Nephron progenitor cell (in vitro differentiated cells): Measurements from ENCODE around the gene LGALS3BP.

Experiments used
- DNase-seq: peaks from one replicate; pipeline ENCODE4 v3.0.0; 2021
- H3K27ac Mint-ChIP-seq: 2 replicates; pipeline ENCODE4 v1.8.0; 2021; ENCODE audit warnings: mild to moderate bottlenecking, moderate library complexity, mixed read lengths
- H3K27me3 Mint-ChIP-seq: 2 replicates; pipeline ENCODE4 v1.8.0; 2021; ENCODE audit warnings: mild to moderate bottlenecking, low read depth, mixed read lengths; ENCODE audit not compliant: poor library complexity
- H3K36me3 Mint-ChIP-seq: 2 replicates; pipeline ENCODE4 v1.8.0; 2021; ENCODE audit warnings: low read depth, mixed read lengths
- H3K4me1 Mint-ChIP-seq: 2 replicates; pipeline ENCODE4 v1.8.0; 2021; ENCODE audit warnings: mixed read lengths
- H3K4me3 Mint-ChIP-seq: 2 replicates; pipeline ENCODE4 v1.8.0; 2021; ENCODE audit warnings: mild to moderate bottlenecking, moderate library complexity, mixed read lengths
- H3K9me3 Mint-ChIP-seq: 2 replicates; pipeline ENCODE4 v1.8.0; 2021; ENCODE audit warnings: mild to moderate bottlenecking, moderate library complexity, mixed read lengths
- CTCF ChIP-seq: fragments of 200-600 bp; sonication (generic); IDR thresholded peaks from 2 replicates; pipeline ENCODE4 v1.5.0; 2021; ENCODE audit warnings: antibody characterized with exemption

The LGALS3BP gene

GRCh38 chr17:78996781-78997201, 17.1 kb upstream of the LGALS3BP start:
- Mint-ChIP-seq H3K27me3 (peaks cover 5% of the 10 kb centered on the region), H3K9me3 (no peaks in the 10 kb centered on the region), H3K27ac (peak overlapping the region; percentile 96), H3K4me1 (peaks cover 26% of the 10 kb centered on the region), H3K36me3 (peaks cover 47% of the 10 kb centered on the region), H3K4me3 (no peak overlapping the region)
- TF ChIP-seq CTCF, result no peak
- no peak for DNase-seq

- peaks cover 5% of the 10 kb centered on the region for H3K27me3 Mint-ChIP-seq
- H3K27ac Mint-ChIP-seq, result peak overlapping the region; percentile 42
- no peaks in the 10 kb centered on the region for H3K9me3 Mint-ChIP-seq
- no peak for DNase-seq
- no peak for TF ChIP-seq CTCF
- no peak overlapping the region for H3K4me3 Mint-ChIP-seq
- H3K4me1 Mint-ChIP-seq, result peaks cover 24% of the 10 kb centered on the region
- H3K36me3 Mint-ChIP-seq, result peaks cover 54% of the 10 kb centered on the region
Measured at GRCh38 chr17:78995761-78996451, 16.2 kb upstream of the LGALS3BP start.

- H3K4me1 Mint-ChIP-seq, result peaks cover 24% of the 10 kb centered on the region
Measured at GRCh38 chr17:78995022-78995760, 15.5 kb upstream of the LGALS3BP start.

GRCh38 chr17:78993981-78994671, 14.4 kb upstream of the LGALS3BP start:
- Mint-ChIP-seq H3K27ac (no peak overlapping the region), H3K27me3 (peaks cover 5% of the 10 kb centered on the region), H3K9me3 (no peaks in the 10 kb centered on the region), H3K4me1 (peaks cover 24% of the 10 kb centered on the region), H3K4me3 (no peak overlapping the region), H3K36me3 (peaks cover 59% of the 10 kb centered on the region)
- no peak for DNase-seq
- no peak for TF ChIP-seq CTCF

More at GRCh38 chr17:78995022-78995760, 15.5 kb upstream of the LGALS3BP start:
- Mint-ChIP-seq H3K36me3 (peaks cover 56% of the 10 kb centered on the region), H3K9me3 (no peaks in the 10 kb centered on the region), H3K27me3 (peaks cover 5% of the 10 kb centered on the region), H3K4me3 (no peak overlapping the region), H3K27ac (no peak overlapping the region)
- no peak for DNase-seq
- TF ChIP-seq CTCF, result no peak

GRCh38 chr17:78993241-78993956, 13.7 kb upstream of the LGALS3BP start:
- Mint-ChIP-seq H3K27me3 (peaks cover 5% of the 10 kb centered on the region), H3K4me1 (peaks cover 24% of the 10 kb centered on the region), H3K4me3 (no peak overlapping the region), H3K9me3 (no peaks in the 10 kb centered on the region), H3K36me3 (peaks cover 61% of the 10 kb centered on the region), H3K27ac (peak overlapping the region; percentile 57)
- peak; percentile 76 for DNase-seq
- peak; percentile 71 for TF ChIP-seq CTCF
